ENCODE measurements around the gene GPR161. TPM values are rescaled to one million over a fixed set of nuclear protein-coding genes. Genes with fewer than 3 reads are reported as not detected.

GPR161 gene
- total RNA-seq, 1 donor from 2014 or later: 36.8 TPM

- Mint-ChIP-seq H3K27me3 (ENCODE audit: unreplicated experiment) (no peaks in the 10 kb centered on the region), H3K4me1 (ENCODE audit: unreplicated experiment) (no peaks in the 10 kb centered on the region), H3K36me3 (ENCODE audit: unreplicated experiment) (peaks cover 44% of the 10 kb centered on the region), H3K4me3 (ENCODE audit: unreplicated experiment) (no peak overlapping the region), H3K9me3 (ENCODE audit: unreplicated experiment) (peaks cover 4% of the 10 kb centered on the region), H3K27ac (ENCODE audit: unreplicated experiment) (no peak overlapping the region)
- no peak for TF ChIP-seq CTCF (IDR thresholded peaks at IDR 0.05)
- no peak for DNase-seq (ENCODE audit: extremely low spot score, unreplicated experiment)
Measured at GRCh38 chr1:168042362-168042761, 94.4 kb downstream of the GPR161 start.

- DNase-seq (ENCODE audit: extremely low spot score, unreplicated experiment): no peak
- Mint-ChIP-seq H3K4me3 (ENCODE audit: unreplicated experiment) (no peak overlapping the region), H3K4me1 (ENCODE audit: unreplicated experiment) (no peaks in the 10 kb centered on the region), H3K9me3 (ENCODE audit: unreplicated experiment) (no peaks in the 10 kb centered on the region), H3K27me3 (ENCODE audit: unreplicated experiment) (no peaks in the 10 kb centered on the region), H3K36me3 (ENCODE audit: unreplicated experiment) (peaks cover 13% of the 10 kb centered on the region), H3K27ac (ENCODE audit: unreplicated experiment) (no peak overlapping the region)
- no peak for TF ChIP-seq CTCF (IDR thresholded peaks at IDR 0.05)
Measured at GRCh38 chr1:168035345-168035744, 101.4 kb downstream of the GPR161 start.

GRCh38 chr1:168032029-168032428 lies 104.7 kb downstream of the GPR161 start:
- Mint-ChIP-seq H3K4me3 (ENCODE audit: unreplicated experiment) (no peak overlapping the region), H3K4me1 (ENCODE audit: unreplicated experiment) (no peaks in the 10 kb centered on the region), H3K27ac (ENCODE audit: unreplicated experiment) (no peak overlapping the region), H3K27me3 (ENCODE audit: unreplicated experiment) (no peaks in the 10 kb centered on the region), H3K36me3 (ENCODE audit: unreplicated experiment) (peaks cover 12% of the 10 kb centered on the region), H3K9me3 (ENCODE audit: unreplicated experiment) (no peaks in the 10 kb centered on the region)
- no peak for TF ChIP-seq CTCF (IDR thresholded peaks at IDR 0.05)
- DNase-seq (ENCODE audit: extremely low spot score, unreplicated experiment): no peak

DNA sequence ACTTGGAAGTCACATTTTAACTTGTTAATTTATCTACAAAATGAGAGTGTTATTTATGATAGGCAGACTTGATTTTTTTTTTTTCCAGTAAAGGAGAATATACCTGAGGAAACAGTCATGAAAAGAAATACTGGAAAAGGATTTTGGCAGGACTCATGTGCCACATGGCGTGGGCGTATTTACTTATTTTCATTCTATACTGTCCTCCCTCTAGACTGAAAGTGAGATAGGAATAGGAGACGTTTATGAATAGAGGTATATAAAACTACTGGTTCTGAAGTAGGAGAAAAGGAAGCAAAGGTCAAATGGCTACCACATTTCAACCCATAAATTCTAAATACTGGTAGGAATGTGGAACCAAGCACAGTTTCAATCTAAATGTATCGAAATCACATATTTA lies 105.1 kb downstream of the GPR161 start:
- no peaks in the 10 kb centered on the region for H3K27me3 Mint-ChIP-seq (ENCODE audit: unreplicated experiment)
- H3K4me3 Mint-ChIP-seq (ENCODE audit: unreplicated experiment): no peak overlapping the region
- H3K27ac Mint-ChIP-seq (ENCODE audit: unreplicated experiment): no peak overlapping the region
- TF ChIP-seq CTCF (IDR thresholded peaks at IDR 0.05): no peak
- no peak for DNase-seq (ENCODE audit: extremely low spot score, unreplicated experiment)
- no peaks in the 10 kb centered on the region for H3K9me3 Mint-ChIP-seq (ENCODE audit: unreplicated experiment)
- no peaks in the 10 kb centered on the region for H3K4me1 Mint-ChIP-seq (ENCODE audit: unreplicated experiment)
- H3K36me3 Mint-ChIP-seq (ENCODE audit: unreplicated experiment): peaks cover 12% of the 10 kb centered on the region

GRCh38 chr1:168031198-168031597 lies 105.5 kb downstream of the GPR161 start:
- no peak for TF ChIP-seq CTCF (IDR thresholded peaks at IDR 0.05)
- Mint-ChIP-seq H3K36me3 (ENCODE audit: unreplicated experiment) (peaks cover 12% of the 10 kb centered on the region), H3K9me3 (ENCODE audit: unreplicated experiment) (no peaks in the 10 kb centered on the region), H3K4me3 (ENCODE audit: unreplicated experiment) (no peak overlapping the region), H3K4me1 (ENCODE audit: unreplicated experiment) (no peaks in the 10 kb centered on the region), H3K27ac (ENCODE audit: unreplicated experiment) (no peak overlapping the region), H3K27me3 (ENCODE audit: unreplicated experiment) (no peaks in the 10 kb centered on the region)
- no peak for DNase-seq (ENCODE audit: extremely low spot score, unreplicated experiment)

Other genes with a start within 250 kb of the GPR161 start
- 0.10 and 0.94 TPM in 2 replicates for gene ADCY10, start 222.8 kb downstream of the GPR161 start, total RNA-seq
- 56.8 and 60.9 TPM in 2 replicates for gene DCAF6, start 200.2 kb downstream of the GPR161 start, total RNA-seq
- 48.2 and 50.8 TPM in 2 replicates for gene MPC2, start 199.9 kb downstream of the GPR161 start, total RNA-seq
- gene TIPRL, start 42.0 kb upstream of the GPR161 start, total RNA-seq: 41.6 and 41.8 TPM in 2 replicates
- 93.0 and 99.6 TPM in 2 replicates for gene SFT2D2, start 89.1 kb upstream of the GPR161 start, total RNA-seq
- gene TBX19, start 143.9 kb upstream of the GPR161 start, total RNA-seq: 2.5 and 3.5 TPM in 2 replicates